ENCODE results near the gene FGA. TPM values are rescaled to one million over a fixed set of nuclear protein-coding genes. Genes with fewer than 3 reads are reported as not detected.

Gene FGA
- total and polyA plus RNA-seq, 4 donors: 8,747 to 25,210 (median 14,399) TPM

DNA sequence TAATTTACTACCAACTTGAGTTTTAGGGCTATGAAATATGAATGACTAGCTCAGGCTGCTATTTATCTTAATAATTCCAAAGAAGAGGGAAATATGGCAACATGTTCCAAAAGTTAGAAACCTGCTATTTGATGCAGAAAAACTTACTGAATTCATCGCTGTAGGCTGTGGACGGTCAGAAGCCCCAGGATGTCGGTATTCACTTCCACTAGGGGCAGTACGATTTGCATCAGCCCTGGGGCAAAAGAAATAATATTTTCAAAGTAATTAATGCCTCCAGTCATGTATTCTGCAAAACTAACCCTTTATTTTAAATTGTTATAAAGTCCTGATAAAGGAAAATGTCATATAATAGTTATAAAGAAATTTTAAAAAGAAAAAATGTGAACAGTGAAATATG, 44.9 kb downstream of the FGA start:
- no peak for TF ChIP-seq SP1 (IDR thresholded peaks at IDR 0.05)
- no peak for TF ChIP-seq YY1 (IDR thresholded peaks at IDR 0.05)
- TF ChIP-seq, protein P1, sequence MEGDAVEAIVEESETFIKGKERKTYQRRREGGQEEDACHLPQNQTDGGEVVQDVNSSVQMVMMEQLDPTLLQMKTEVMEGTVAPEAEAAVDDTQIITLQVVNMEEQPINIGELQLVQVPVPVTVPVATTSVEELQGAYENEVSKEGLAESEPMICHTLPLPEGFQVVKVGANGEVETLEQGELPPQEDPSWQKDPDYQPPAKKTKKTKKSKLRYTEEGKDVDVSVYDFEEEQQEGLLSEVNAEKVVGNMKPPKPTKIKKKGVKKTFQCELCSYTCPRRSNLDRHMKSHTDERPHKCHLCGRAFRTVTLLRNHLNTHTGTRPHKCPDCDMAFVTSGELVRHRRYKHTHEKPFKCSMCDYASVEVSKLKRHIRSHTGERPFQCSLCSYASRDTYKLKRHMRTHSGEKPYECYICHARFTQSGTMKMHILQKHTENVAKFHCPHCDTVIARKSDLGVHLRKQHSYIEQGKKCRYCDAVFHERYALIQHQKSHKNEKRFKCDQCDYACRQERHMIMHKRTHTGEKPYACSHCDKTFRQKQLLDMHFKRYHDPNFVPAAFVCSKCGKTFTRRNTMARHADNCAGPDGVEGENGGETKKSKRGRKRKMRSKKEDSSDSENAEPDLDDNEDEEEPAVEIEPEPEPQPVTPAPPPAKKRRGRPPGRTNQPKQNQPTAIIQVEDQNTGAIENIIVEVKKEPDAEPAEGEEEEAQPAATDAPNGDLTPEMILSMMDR (IDR thresholded peaks at IDR 0.05; ENCODE audit: low read depth, low read length, missing input control): no peak
- TF ChIP-seq TAF1 (conservative IDR thresholded peaks at IDR 0.05): no peak
- TF ChIP-seq GABPA (IDR thresholded peaks at IDR 0.05 in 1 of 2, conservative IDR thresholded peaks at IDR 0.05 in 1 of 2): no peak
- TF ChIP-seq EGR1 (IDR thresholded peaks at IDR 0.05; ENCODE audit: low read depth in 2 of 2): no peak
- no peak for TF ChIP-seq FOXA1 (IDR thresholded peaks at IDR 0.05)
- TF ChIP-seq FOXA2 (IDR thresholded peaks at IDR 0.05): no peak
- no peak for TF ChIP-seq HNF4A (conservative IDR thresholded peaks at IDR 0.05)
- no peak for TF ChIP-seq RAD21 (IDR thresholded peaks at IDR 0.05)
- no peak for TF ChIP-seq JUND (IDR thresholded peaks at IDR 0.05)
- TF ChIP-seq, protein P2, sequence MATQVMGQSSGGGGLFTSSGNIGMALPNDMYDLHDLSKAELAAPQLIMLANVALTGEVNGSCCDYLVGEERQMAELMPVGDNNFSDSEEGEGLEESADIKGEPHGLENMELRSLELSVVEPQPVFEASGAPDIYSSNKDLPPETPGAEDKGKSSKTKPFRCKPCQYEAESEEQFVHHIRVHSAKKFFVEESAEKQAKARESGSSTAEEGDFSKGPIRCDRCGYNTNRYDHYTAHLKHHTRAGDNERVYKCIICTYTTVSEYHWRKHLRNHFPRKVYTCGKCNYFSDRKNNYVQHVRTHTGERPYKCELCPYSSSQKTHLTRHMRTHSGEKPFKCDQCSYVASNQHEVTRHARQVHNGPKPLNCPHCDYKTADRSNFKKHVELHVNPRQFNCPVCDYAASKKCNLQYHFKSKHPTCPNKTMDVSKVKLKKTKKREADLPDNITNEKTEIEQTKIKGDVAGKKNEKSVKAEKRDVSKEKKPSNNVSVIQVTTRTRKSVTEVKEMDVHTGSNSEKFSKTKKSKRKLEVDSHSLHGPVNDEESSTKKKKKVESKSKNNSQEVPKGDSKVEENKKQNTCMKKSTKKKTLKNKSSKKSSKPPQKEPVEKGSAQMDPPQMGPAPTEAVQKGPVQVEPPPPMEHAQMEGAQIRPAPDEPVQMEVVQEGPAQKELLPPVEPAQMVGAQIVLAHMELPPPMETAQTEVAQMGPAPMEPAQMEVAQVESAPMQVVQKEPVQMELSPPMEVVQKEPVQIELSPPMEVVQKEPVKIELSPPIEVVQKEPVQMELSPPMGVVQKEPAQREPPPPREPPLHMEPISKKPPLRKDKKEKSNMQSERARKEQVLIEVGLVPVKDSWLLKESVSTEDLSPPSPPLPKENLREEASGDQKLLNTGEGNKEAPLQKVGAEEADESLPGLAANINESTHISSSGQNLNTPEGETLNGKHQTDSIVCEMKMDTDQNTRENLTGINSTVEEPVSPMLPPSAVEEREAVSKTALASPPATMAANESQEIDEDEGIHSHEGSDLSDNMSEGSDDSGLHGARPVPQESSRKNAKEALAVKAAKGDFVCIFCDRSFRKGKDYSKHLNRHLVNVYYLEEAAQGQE (IDR thresholded peaks at IDR 0.05): no peak
- TF ChIP-seq, protein P3, sequence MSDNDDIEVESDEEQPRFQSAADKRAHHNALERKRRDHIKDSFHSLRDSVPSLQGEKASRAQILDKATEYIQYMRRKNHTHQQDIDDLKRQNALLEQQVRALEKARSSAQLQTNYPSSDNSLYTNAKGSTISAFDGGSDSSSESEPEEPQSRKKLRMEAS (IDR thresholded peaks at IDR 0.05): no peak
- 95% methylated on average over 4 of the region's 4 CpGs for WGBS
- no peak for DNase-seq (ENCODE audit: low spot score)

DNA sequence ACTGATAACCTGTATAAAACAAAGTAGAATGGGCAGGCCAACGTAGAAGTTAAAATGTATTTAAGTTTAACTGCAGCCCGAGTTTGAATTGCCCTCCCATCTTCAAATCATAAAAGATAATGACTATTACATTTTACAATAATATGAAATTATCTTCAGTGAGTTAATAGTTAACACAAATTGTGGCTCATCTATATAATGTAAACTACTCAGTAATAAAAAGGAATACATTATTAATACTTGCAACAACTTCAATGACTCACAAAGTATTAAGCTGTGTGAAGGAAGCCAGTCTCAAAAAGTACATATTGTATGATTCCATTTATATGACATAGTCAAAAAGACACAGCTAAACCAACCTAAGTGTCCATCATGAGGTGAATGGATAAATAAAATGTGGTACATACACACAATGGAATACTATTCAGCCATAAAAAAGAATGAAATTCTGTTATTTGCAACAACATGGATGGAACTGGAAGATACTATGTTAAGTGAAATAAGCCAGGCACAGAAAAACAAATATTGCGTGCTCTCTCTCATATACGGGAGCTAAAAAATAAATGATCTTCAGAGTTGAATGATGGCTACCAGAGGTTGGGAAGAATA, 48.2 kb downstream of the FGA start:
- Histone ChIP-seq H3K27ac (ENCODE audit: low read depth in 1 of 2, low read length in 2 of 2) (no peak overlapping the region), H3K9ac (ENCODE audit: low read depth in 1 of 2, low read length in 2 of 2) (no peak overlapping the region), H3K27me3 (ENCODE audit: control insufficient read depth in 4 of 4, insufficient read depth in 4 of 4, low read length in 3 of 4) (no peaks in the 10 kb centered on the region), H3K9me3 (ENCODE audit: control insufficient read depth in 4 of 4, low read length in 3 of 4) (no peaks in the 10 kb centered on the region), H3K4me3 (ENCODE audit: low read depth in 1 of 3, low read length in 3 of 3) (no peak overlapping the region), H3K4me1 (ENCODE audit: control insufficient read depth in 4 of 4, insufficient read depth in 4 of 4, low read length in 3 of 4) (no peaks in the 10 kb centered on the region), H3K36me3 (ENCODE audit: control insufficient read depth in 4 of 4, insufficient read depth in 3 of 4, low read depth in 1 of 4, low read length in 3 of 4) (peaks cover 12 to 89% (median 74%) of the 10 kb centered on the region in 4 donors)
- 90% methylated on average over 4 of the region's 4 CpGs for WGBS
- no peak for DNase-seq (ENCODE audit: low spot score)
- TF ChIP-seq SP1 (IDR thresholded peaks at IDR 0.05): no peak
- TF ChIP-seq, protein P4, sequence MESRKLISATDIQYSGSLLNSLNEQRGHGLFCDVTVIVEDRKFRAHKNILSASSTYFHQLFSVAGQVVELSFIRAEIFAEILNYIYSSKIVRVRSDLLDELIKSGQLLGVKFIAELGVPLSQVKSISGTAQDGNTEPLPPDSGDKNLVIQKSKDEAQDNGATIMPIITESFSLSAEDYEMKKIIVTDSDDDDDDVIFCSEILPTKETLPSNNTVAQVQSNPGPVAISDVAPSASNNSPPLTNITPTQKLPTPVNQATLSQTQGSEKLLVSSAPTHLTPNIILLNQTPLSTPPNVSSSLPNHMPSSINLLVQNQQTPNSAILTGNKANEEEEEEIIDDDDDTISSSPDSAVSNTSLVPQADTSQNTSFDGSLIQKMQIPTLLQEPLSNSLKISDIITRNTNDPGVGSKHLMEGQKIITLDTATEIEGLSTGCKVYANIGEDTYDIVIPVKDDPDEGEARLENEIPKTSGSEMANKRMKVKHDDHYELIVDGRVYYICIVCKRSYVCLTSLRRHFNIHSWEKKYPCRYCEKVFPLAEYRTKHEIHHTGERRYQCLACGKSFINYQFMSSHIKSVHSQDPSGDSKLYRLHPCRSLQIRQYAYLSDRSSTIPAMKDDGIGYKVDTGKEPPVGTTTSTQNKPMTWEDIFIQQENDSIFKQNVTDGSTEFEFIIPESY (IDR thresholded peaks at IDR 0.05): no peak
- no peak for TF ChIP-seq HNF4A (conservative IDR thresholded peaks at IDR 0.05)
- TF ChIP-seq RXRA (IDR thresholded peaks at IDR 0.05): no peak
- TF ChIP-seq TAF1 (conservative IDR thresholded peaks at IDR 0.05): no peak
- TF ChIP-seq, protein P3 (IDR thresholded peaks at IDR 0.05): no peak
- no peak for TF ChIP-seq JUND (IDR thresholded peaks at IDR 0.05)
- TF ChIP-seq, protein P5, sequence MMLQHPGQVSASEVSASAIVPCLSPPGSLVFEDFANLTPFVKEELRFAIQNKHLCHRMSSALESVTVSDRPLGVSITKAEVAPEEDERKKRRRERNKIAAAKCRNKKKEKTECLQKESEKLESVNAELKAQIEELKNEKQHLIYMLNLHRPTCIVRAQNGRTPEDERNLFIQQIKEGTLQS (IDR thresholded peaks at IDR 0.05): no peak
- TF ChIP-seq YY1 (IDR thresholded peaks at IDR 0.05): no peak
- TF ChIP-seq, protein P2 (IDR thresholded peaks at IDR 0.05): no peak
- no peak for TF ChIP-seq FOXA2 (IDR thresholded peaks at IDR 0.05)
- TF ChIP-seq RAD21 (IDR thresholded peaks at IDR 0.05): no peak
- no peak for TF ChIP-seq NR2F2 (IDR thresholded peaks at IDR 0.05)
- TF ChIP-seq GABPA (IDR thresholded peaks at IDR 0.05 in 1 of 2, conservative IDR thresholded peaks at IDR 0.05 in 1 of 2): no peak

More for the DNA sequence above, 44.9 kb downstream of the FGA start:
- H3K9me3 ChIP-seq (ENCODE audit: control insufficient read depth in 4 of 4, low read length in 3 of 4): no peaks in the 10 kb centered on the region
- peaks cover 0 to 18% (median 13%) of the 10 kb centered on the region in 4 donors for H3K4me1 ChIP-seq (ENCODE audit: control insufficient read depth in 4 of 4, insufficient read depth in 4 of 4, low read length in 3 of 4)
- no peak overlapping the region for H3K27ac ChIP-seq (ENCODE audit: low read depth in 1 of 2, low read length in 2 of 2)
- H3K9ac ChIP-seq (ENCODE audit: low read depth in 1 of 2, low read length in 2 of 2): no peak overlapping the region
- H3K36me3 ChIP-seq (ENCODE audit: control insufficient read depth in 4 of 4, insufficient read depth in 3 of 4, low read depth in 1 of 4, low read length in 3 of 4): peaks cover 7 to 59% (median 47%) of the 10 kb centered on the region in 4 donors
- H3K27me3 ChIP-seq (ENCODE audit: control insufficient read depth in 4 of 4, insufficient read depth in 4 of 4, low read length in 3 of 4): no peaks in the 10 kb centered on the region
- no peak overlapping the region for H3K4me3 ChIP-seq (ENCODE audit: low read depth in 1 of 3, low read length in 3 of 3)
